Measurements from ENCODE around the gene ODC1. TPM values are rescaled to one million over a fixed set of nuclear protein-coding genes. Genes with fewer than 3 reads are reported as not detected.
"Not testable (repeated sequence)": the region's sequence is repeated elsewhere in the genome, so short reads cannot be mapped to it uniquely, and the experiment has no call there.

Gene ODC1
- total and polyA plus RNA-seq, 5 donors: 17.3 to 47.9 (median 39.5) TPM

GRCh38 chr2:10452312-10452711 lies 4.2 kb upstream of the ODC1 start:
- no peaks in the 10 kb centered on the region for H3K9me3 ChIP-seq (ENCODE audit: control insufficient read depth, low read length)
- H3K27ac ChIP-seq (ENCODE audit: low read length): no peak overlapping the region
- WGBS: 67% methylated on average over 3 of the region's 3 CpGs
- DNase-seq: no peak
- no peaks in the 10 kb centered on the region for H3K27me3 ChIP-seq (ENCODE audit: control insufficient read depth, insufficient read depth)
- H3K4me3 ChIP-seq (ENCODE audit: low read length): no peak overlapping the region
- ATAC-seq: no peak
- no peaks in the 10 kb centered on the region for H3K4me1 ChIP-seq (ENCODE audit: control insufficient read depth, insufficient read depth, low read length)
- intact Hi-C loops (cut with DNase I): no loop called here

DNA sequence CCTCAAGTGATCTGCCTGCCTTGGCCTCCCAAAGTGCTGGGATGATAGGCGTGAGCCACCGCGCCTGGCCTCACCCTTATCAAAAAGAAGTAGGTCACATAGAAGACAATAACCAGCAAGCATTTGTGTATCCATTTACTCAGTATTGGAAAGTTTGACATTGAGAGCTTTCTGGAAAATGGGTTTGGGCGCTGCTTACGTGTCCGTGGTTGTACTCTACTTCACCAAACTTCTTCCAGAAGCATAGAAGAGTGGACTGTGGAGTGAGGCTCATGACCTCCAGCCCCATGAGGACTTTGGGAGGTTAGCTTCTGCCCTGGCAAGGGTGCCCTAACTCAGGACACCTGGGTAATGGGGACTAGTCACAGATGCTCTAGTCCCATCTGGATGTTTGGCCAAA lies 3.7 kb upstream of the ODC1 start:
- no peaks in the 10 kb centered on the region for H3K9me3 ChIP-seq (ENCODE audit: control insufficient read depth, low read length)
- H3K27ac ChIP-seq (ENCODE audit: low read length): no peak overlapping the region
- ATAC-seq: no peak
- intact Hi-C loops (cut with DNase I): no loop called here
- H3K27me3 ChIP-seq (ENCODE audit: control insufficient read depth, insufficient read depth): no peaks in the 10 kb centered on the region
- no peak overlapping the region for H3K4me3 ChIP-seq (ENCODE audit: low read length)
- no peak for DNase-seq
- WGBS: 98% methylated on average over 6 of the region's 6 CpGs
- no peaks in the 10 kb centered on the region for H3K4me1 ChIP-seq (ENCODE audit: control insufficient read depth, insufficient read depth, low read length)

GRCh38 chr2:10449838-10450691 lies 1.9 kb upstream of the ODC1 start:
- Histone ChIP-seq H3K4me3 (ENCODE audit: low read length) (no peak overlapping the region), H3K9me3 (ENCODE audit: control insufficient read depth, low read length) (no peaks in the 10 kb centered on the region), H3K4me1 (ENCODE audit: control insufficient read depth, insufficient read depth, low read length) (peaks cover 2% of the 10 kb centered on the region), H3K27me3 (ENCODE audit: control insufficient read depth, insufficient read depth) (no peaks in the 10 kb centered on the region), H3K27ac (ENCODE audit: low read length) (no peak overlapping the region)
- DNase-seq (peak in 1 of 3 donors; percentile 60), ATAC-seq (peak in 1 of 2 donors; percentile 53)
- 75% methylated on average over 22 of the region's 22 CpGs for WGBS
- intact Hi-C loops (cut with DNase I): loop anchor here in 1 of 4 donors (10.0 kb wide), 1 partner anchor 215 kb away; no protein-coding TSS in a partner anchor

DNA sequence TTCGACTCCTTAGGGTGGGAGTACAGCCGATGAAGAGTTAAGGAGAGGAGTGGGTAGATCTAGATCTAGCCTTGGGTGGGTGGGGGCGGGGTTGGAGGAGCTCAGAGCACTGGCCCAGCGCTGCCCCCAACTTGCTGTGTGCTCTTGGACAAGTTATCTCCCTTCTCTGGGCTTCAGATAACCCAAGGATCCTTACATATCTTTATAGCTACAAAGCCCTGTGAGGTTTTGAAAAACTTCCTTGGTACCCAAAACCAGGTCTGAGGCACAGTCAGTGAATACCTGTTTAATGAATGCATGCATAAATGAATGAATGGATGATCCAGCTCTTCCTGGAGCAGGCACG lies 1.3 kb upstream of the ODC1 start:
- no peak for DNase-seq
- Histone ChIP-seq H3K27ac (ENCODE audit: low read length) (no peak overlapping the region), H3K9me3 (ENCODE audit: control insufficient read depth, low read length) (no peaks in the 10 kb centered on the region), H3K4me3 (ENCODE audit: low read length) (no peak overlapping the region), H3K4me1 (ENCODE audit: control insufficient read depth, insufficient read depth, low read length) (peaks cover 2% of the 10 kb centered on the region), H3K27me3 (ENCODE audit: control insufficient read depth, insufficient read depth) (no peaks in the 10 kb centered on the region)
- intact Hi-C loops (cut with DNase I): loop anchor here in 1 of 4 donors (10.0 kb wide), 1 partner anchor 215 kb away; no protein-coding TSS in a partner anchor
- WGBS: 41% methylated on average over 5 of the region's 5 CpGs
- no peak for ATAC-seq

- H3K9me3 ChIP-seq (ENCODE audit: control insufficient read depth, low read length): no peaks in the 10 kb centered on the region
- no peaks in the 10 kb centered on the region for H3K27me3 ChIP-seq (ENCODE audit: control insufficient read depth, insufficient read depth)
- under 1% methylated on average over 72 of the region's 73 CpGs for WGBS
- H3K4me1 ChIP-seq (ENCODE audit: control insufficient read depth, insufficient read depth, low read length): peaks cover 2% of the 10 kb centered on the region
- DNase-seq: peak; percentile 89 to 97 (median 95)
- peak; percentile 74 to 79 for ATAC-seq
- intact Hi-C loops (cut with DNase I): loop anchor here in 1 of 4 donors (10.0 kb wide), 1 partner anchor 216 kb away; no protein-coding TSS in a partner anchor
- peak overlapping the region; percentile 48 for H3K27ac ChIP-seq (ENCODE audit: low read length)
- H3K4me3 ChIP-seq (ENCODE audit: low read length): peak overlapping the region; percentile 51
Observed at GRCh38 chr2:10448576-10449485, 704 bp upstream of the ODC1 start.

DNA sequence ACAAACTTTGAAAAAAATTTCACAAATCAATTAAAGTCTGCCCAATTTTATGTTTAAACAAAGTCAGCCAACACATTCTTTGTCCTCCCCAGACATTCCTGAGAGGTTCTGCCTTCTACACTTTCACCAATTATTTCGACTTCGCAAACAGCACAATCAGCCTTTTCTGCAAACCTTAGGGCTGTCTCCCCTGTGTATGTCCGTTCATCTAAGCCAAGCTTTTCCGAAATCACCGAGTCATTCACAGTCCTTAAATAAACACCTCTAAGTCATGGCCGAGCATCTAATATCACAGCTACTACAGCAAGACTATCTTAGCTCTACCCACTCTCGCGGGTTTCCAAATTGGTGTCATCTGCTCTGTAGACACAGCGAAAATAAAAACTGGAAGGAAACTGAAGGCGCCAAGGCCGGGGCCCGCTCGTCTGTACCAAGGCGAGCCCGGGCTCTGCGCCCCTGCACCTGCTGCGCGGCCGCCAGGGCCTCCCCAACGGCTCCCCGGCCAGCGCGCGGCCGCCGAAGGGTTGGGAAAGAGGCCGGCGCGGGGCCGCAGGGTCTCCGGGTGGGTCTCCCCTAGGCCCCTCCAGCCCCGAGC lies 730 bp downstream of the ODC1 start:
- peak overlapping the region; percentile 89 for H3K27ac ChIP-seq (ENCODE audit: low read length)
- no peaks in the 10 kb centered on the region for H3K27me3 ChIP-seq (ENCODE audit: control insufficient read depth, insufficient read depth)
- DNase-seq (no peak), ATAC-seq (peak; percentile 19 to 31)
- no peaks in the 10 kb centered on the region for H3K9me3 ChIP-seq (ENCODE audit: control insufficient read depth, low read length)
- 7% methylated on average over 32 of the region's 32 CpGs for WGBS
- peaks cover 2% of the 10 kb centered on the region for H3K4me1 ChIP-seq (ENCODE audit: control insufficient read depth, insufficient read depth, low read length)
- peak overlapping the region; percentile 80 for H3K4me3 ChIP-seq (ENCODE audit: low read length)
- intact Hi-C loops (cut with DNase I): loop anchor here in 1 of 4 donors (10.0 kb wide), 1 partner anchor 217 kb away; no protein-coding TSS in a partner anchor

- Histone ChIP-seq H3K27ac (ENCODE audit: low read length) (no peak overlapping the region), H3K9me3 (ENCODE audit: control insufficient read depth, low read length) (no peaks in the 10 kb centered on the region), H3K4me3 (ENCODE audit: low read length) (no peak overlapping the region), H3K4me1 (ENCODE audit: control insufficient read depth, insufficient read depth, low read length) (peaks cover 2% of the 10 kb centered on the region), H3K27me3 (ENCODE audit: control insufficient read depth, insufficient read depth) (no peaks in the 10 kb centered on the region)
- DNase-seq: no peak
- WGBS: 87% methylated on average over 6 of the region's 6 CpGs
- intact Hi-C loops (cut with DNase I): loop anchor here in 1 of 4 donors (10.0 kb wide), 1 partner anchor 218 kb away; no protein-coding TSS in a partner anchor
- ATAC-seq: no peak
Observed at GRCh38 chr2:10446631-10447030, 1.5 kb downstream of the ODC1 start.

DNA sequence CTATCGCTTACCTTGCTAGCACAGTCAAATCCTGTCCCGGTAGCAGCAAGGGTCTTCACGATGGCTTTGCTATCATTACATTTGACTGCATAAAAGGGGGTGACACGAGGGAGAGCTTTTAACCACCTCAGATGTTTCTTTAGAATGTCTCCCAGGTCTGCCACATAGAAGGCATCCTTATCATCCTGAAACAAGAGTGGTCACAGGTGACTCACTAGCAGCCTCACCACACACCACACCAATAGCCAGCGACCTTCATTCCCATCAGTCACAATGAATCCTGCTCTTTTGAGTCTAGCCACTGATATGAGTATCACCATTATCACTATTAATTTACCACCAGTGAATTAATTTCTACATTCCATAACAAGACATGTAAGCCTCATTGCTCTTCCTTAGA lies 3.7 kb downstream of the ODC1 start:
- H3K27ac ChIP-seq (ENCODE audit: low read length): no peak overlapping the region
- no peak overlapping the region for H3K4me3 ChIP-seq (ENCODE audit: low read length)
- ATAC-seq (no peak), DNase-seq (no peak)
- no peaks in the 10 kb centered on the region for H3K9me3 ChIP-seq (ENCODE audit: control insufficient read depth, low read length)
- intact Hi-C loops (cut with DNase I): loop anchor here in 1 of 4 donors (10.0 kb wide), 1 partner anchor 220 kb away; no protein-coding TSS in a partner anchor
- 88% methylated on average over 5 of the region's 5 CpGs for WGBS
- H3K27me3 ChIP-seq (ENCODE audit: control insufficient read depth, insufficient read depth): no peaks in the 10 kb centered on the region
- peaks cover 2% of the 10 kb centered on the region for H3K4me1 ChIP-seq (ENCODE audit: control insufficient read depth, insufficient read depth, low read length)

- 94% methylated on average over 2 of the region's 2 CpGs for WGBS
- not testable (repeated sequence) for ATAC-seq; H3K4me3 ChIP-seq (ENCODE audit: low read length); H3K9me3 ChIP-seq (ENCODE audit: control insufficient read depth, low read length); H3K27me3 ChIP-seq (ENCODE audit: control insufficient read depth, insufficient read depth); DNase-seq; H3K27ac ChIP-seq (ENCODE audit: low read length); H3K4me1 ChIP-seq (ENCODE audit: control insufficient read depth, insufficient read depth, low read length)
- intact Hi-C loops (cut with DNase I): loop anchor here in 1 of 4 donors (10.0 kb wide), 1 partner anchor 222 kb away; no protein-coding TSS in a partner anchor
Observed at GRCh38 chr2:10442469-10443126, 5.5 kb downstream of the ODC1 start.

GRCh38 chr2:10441948-10442347 lies 6.2 kb downstream of the ODC1 start:
- 86% methylated on average over 8 of the region's 8 CpGs for WGBS
- Histone ChIP-seq H3K4me1 (ENCODE audit: control insufficient read depth, insufficient read depth, low read length) (peaks cover 2% of the 10 kb centered on the region), H3K9me3 (ENCODE audit: control insufficient read depth, low read length) (no peaks in the 10 kb centered on the region), H3K27ac (ENCODE audit: low read length) (no peak overlapping the region), H3K4me3 (ENCODE audit: low read length) (no peak overlapping the region), H3K27me3 (ENCODE audit: control insufficient read depth, insufficient read depth) (no peaks in the 10 kb centered on the region)
- DNase-seq: no peak
- intact Hi-C loops (cut with DNase I): loop anchor here in 1 of 4 donors (10.0 kb wide), 1 partner anchor 223 kb away; no protein-coding TSS in a partner anchor
- no peak for ATAC-seq

Data from right cardiac atrium (tissue), 5 donors.